ENCODE measurements around the gene MCF2L2.
"Not testable (repeated sequence)": the region's sequence is repeated elsewhere in the genome, so short reads cannot be mapped to it uniquely, and the experiment has no call there.

MCF2L2 gene

GRCh38 chr3:183428447-183429211 is at the start of gene MCF2L2:
MCF2L2 (minus strand) TSS chr3:183428619; CDS start chr3:183427977, 642 bp downstream.
- peak; percentile 16 for DNase-seq

GRCh38 chr3:183477801-183478456 is 49.5 kb upstream of the MCF2L2 start:
- DNase-seq, result no peak

- not testable (repeated sequence) for DNase-seq
These were observed 47.3 kb upstream of the MCF2L2 start for GRCh38 chr3:183475764-183476162.

- no peak for DNase-seq
These were observed 46.8 kb upstream of the MCF2L2 start for GRCh38 chr3:183475016-183475763.

GRCh38 chr3:183473969-183474368 is 45.5 kb upstream of the MCF2L2 start:
- DNase-seq, result no peak

GRCh38 chr3:183472155-183472554 is 43.7 kb upstream of the MCF2L2 start:
- no peak for DNase-seq

- no peak for DNase-seq
These were observed 40.0 kb upstream of the MCF2L2 start for GRCh38 chr3:183468424-183468823.

GRCh38 chr3:183466575-183466974 is 38.2 kb upstream of the MCF2L2 start:
- DNase-seq, result no peak

GRCh38 chr3:183465710-183466109 is 37.3 kb upstream of the MCF2L2 start:
- not testable (repeated sequence) for DNase-seq

GRCh38 chr3:183464480-183464879 is 36.1 kb upstream of the MCF2L2 start:
- DNase-seq, result no peak

- no peak for DNase-seq
These were observed 31.9 kb upstream of the MCF2L2 start for GRCh38 chr3:183460081-183461055.

GRCh38 chr3:183455089-183455488 is 26.7 kb upstream of the MCF2L2 start:
- DNase-seq, result no peak

- DNase-seq, result no peak
These were observed 25.6 kb upstream of the MCF2L2 start for GRCh38 chr3:183454064-183454463.

- DNase-seq, result no peak
These were observed 21.4 kb upstream of the MCF2L2 start for GRCh38 chr3:183449791-183450190.

GRCh38 chr3:183449391-183449790 is 21.0 kb upstream of the MCF2L2 start:
- DNase-seq, result no peak

- no peak for DNase-seq
These were observed 20.1 kb upstream of the MCF2L2 start for GRCh38 chr3:183448369-183449128.

- DNase-seq, result peak; percentile 91
These were observed 19.0 kb upstream of the MCF2L2 start for GRCh38 chr3:183447206-183448001.

GRCh38 chr3:183446838-183447205 is 18.4 kb upstream of the MCF2L2 start:
- no peak for DNase-seq

- DNase-seq, result no peak
These were observed 16.3 kb upstream of the MCF2L2 start for GRCh38 chr3:183444748-183445147.
